GM12878 (cell line): ENCODE results near the gene PALLD. TPM values are rescaled to one million over a fixed set of nuclear protein-coding genes. Genes with fewer than 3 reads are reported as not detected.

Experiments
- ATAC-seq: fragments of 200-7000 bp; cut with Tn5 transposase; 3 replicates; pipeline ENCODE4 v1.9.1; 2020; ENCODE audit warnings: mild to moderate bottlenecking, moderate library complexity
- BruUV-seq: library from RNA; stranded (reverse); fragments of 400-500 nt; replicated peaks from 2 replicates; lab custom pipeline; 2021; lab: Mats Ljungman, UMichigan
- CTCF ChIA-PET: fragments of 300-600 bp; sonication (Branson Sonifier 250); formaldehyde crosslinking; extraction: SDS; loops from one replicate; lab custom pipeline; 2021; ENCODE audit warnings: inconsistent platforms; lab: Yijun Ruan, JAX
- POLR2A ChIA-PET: fragments of 350-600 bp; formaldehyde crosslinking; extraction: SDS; loops from one replicate; lab custom pipeline; 2021; ENCODE audit warnings: inconsistent platforms; lab: Charles Lee
- RAD21 ChIA-PET: fragments of 300-600 bp; sonication (Branson Sonifier 250); formaldehyde crosslinking; loops from one replicate; lab custom pipeline; 2023; ENCODE audit warnings: antibody characterized with exemption; ENCODE audit not compliant: unreplicated experiment; lab: Charles Lee
- SMC1A ChIA-PET: fragments of 300-600 bp; sonication (Branson Sonifier 250); formaldehyde crosslinking; loops from one replicate; lab custom pipeline; 2023; ENCODE audit not compliant: unreplicated experiment, uncharacterized antibody; lab: Charles Lee
- DNase-seq: peaks from one replicate; pipeline ENCODE4 v3.0.0-alpha.2; 2011; ENCODE audit warnings: low read depth, low spot score
- FAIRE-seq: peaks from 3 replicates; lab custom pipeline; 2011; peaks lifted over from hg19 to GRCh38; lab: Jason Lieb, UNC
- H2AFZ ChIP-seq: 2 replicates; pipeline ENCODE4 v1.6.0; 2011; ENCODE audit warnings: low read depth, low read length, control low read depth; ENCODE audit not compliant: control insufficient read depth
- H3K27ac ChIP-seq: 2 replicates; pipeline ENCODE4 v1.5.1; 2011; ENCODE audit warnings: control low read depth; ENCODE audit not compliant: control insufficient read depth, insufficient read depth
- H3K27me3 ChIP-seq, 2 experiments: replicated peaks in 1 of 2; 2 replicates each; pipeline versions ENCODE4 v1.6.0 to v1.6.1; 2011; ENCODE audit warnings: low read length in 1 of 2; ENCODE audit not compliant: control insufficient read depth in 2 of 2, insufficient read depth in 2 of 2
- H3K36me3 ChIP-seq, 2 experiments: 2 replicates each; pipeline ENCODE4 v1.5.1; 2011; ENCODE audit warnings: low read length in 1 of 2; ENCODE audit not compliant: control insufficient read depth in 2 of 2, insufficient read depth in 2 of 2
- H3K4me1 ChIP-seq: 2 replicates; pipeline ENCODE4 v1.6.1; 2011; ENCODE audit warnings: mild to moderate bottlenecking, low read length, moderate library complexity, mixed read lengths; ENCODE audit not compliant: control insufficient read depth, insufficient read depth
- H3K4me2 ChIP-seq: 2 replicates; pipeline ENCODE4 v1.6.0; 2011; ENCODE audit warnings: control low read depth; ENCODE audit not compliant: control insufficient read depth, insufficient read depth
- H3K4me3 ChIP-seq: fragments of 200-600 bp; sonication (generic); 2 replicates; pipeline ENCODE4 v1.5.1; 2016
- H3K79me2 ChIP-seq: 2 replicates; pipeline ENCODE4 v1.6.0; 2011; ENCODE audit warnings: low read length; ENCODE audit not compliant: control insufficient read depth, insufficient read depth
- H3K9ac ChIP-seq: 2 replicates; pipeline ENCODE4 v1.8.0; 2011; ENCODE audit warnings: low read length, control low read depth, mixed read lengths; ENCODE audit not compliant: control insufficient read depth, insufficient read depth
- H3K9me3 ChIP-seq: replicated peaks from 3 replicates; pipeline ENCODE4 v1.5.1; 2011; ENCODE audit warnings: mild to moderate bottlenecking, low read length; ENCODE audit not compliant: control insufficient read depth, insufficient read depth
- H4K20me1 ChIP-seq: 2 replicates; pipeline ENCODE4 v1.6.0; 2011; ENCODE audit not compliant: control insufficient read depth, insufficient read depth
- ATF2 ChIP-seq: IDR thresholded peaks from 2 replicates; pipeline ENCODE4 v1.6.1; 2012; ENCODE audit warnings: low read length, inconsistent platforms
- ATF7 ChIP-seq: fragments of 450-650 bp; IDR thresholded peaks from 2 replicates; pipeline ENCODE4 v1.6.1; 2016; ENCODE audit warnings: low read depth, mild to moderate bottlenecking
- BCL11A ChIP-seq: IDR thresholded peaks from 2 replicates; pipeline ENCODE4 v1.6.1; 2011; ENCODE audit warnings: low read depth, low read length
- CEBPB ChIP-seq, 2 experiments: fragments of 150-350 bp in 1 of 2; IDR thresholded peaks; 2 replicates each; pipeline ENCODE4 v1.6.1; 2012 to 2014; ENCODE audit warnings: low read depth in 2 of 2, low read length in 2 of 2, borderline replicate concordance in 1 of 2, inconsistent platforms in 1 of 2
- FOS ChIP-seq: IDR thresholded peaks from 3 replicates; pipeline ENCODE4 v1.6.1; 2011; ENCODE audit warnings: borderline replicate concordance; ENCODE audit not compliant: insufficient read length; ENCODE audit errors: extremely low read depth
- GATAD2B ChIP-seq: fragments of 450-650 bp; conservative IDR thresholded peaks from 2 replicates; pipeline ENCODE4 v1.6.1; 2017; ENCODE audit warnings: low read depth, mild to moderate bottlenecking, moderate library complexity
- HCFC1 ChIP-seq: fragments of 150-350 bp; IDR thresholded peaks from 2 replicates; pipeline ENCODE4 v1.6.1; 2014; ENCODE audit warnings: low read length
- HDAC6 ChIP-seq: fragments of 200-600 bp; sonication (generic); IDR thresholded peaks from one replicate; pipeline ENCODE4 v1.8.0; 2017; ENCODE audit warnings: antibody characterized with exemption; ENCODE audit not compliant: unreplicated experiment
- IKZF1 ChIP-seq: fragments of 450-650 bp; conservative IDR thresholded peaks from 2 replicates; pipeline ENCODE4 v1.6.1; 2017; ENCODE audit warnings: antibody characterized with exemption, mild to moderate bottlenecking
- IRF4 ChIP-seq: IDR thresholded peaks from 2 replicates; pipeline ENCODE4 v1.6.1; 2011; ENCODE audit warnings: low read depth, low read length
- KAT2A ChIP-seq: conservative IDR thresholded peaks from 2 replicates; pipeline ENCODE4 v1.6.1; 2011; ENCODE audit warnings: low read depth, low read length; ENCODE audit not compliant: control insufficient read depth
- MEF2B ChIP-seq: fragments of 450-650 bp; IDR thresholded peaks from 2 replicates; pipeline ENCODE4 v1.6.1; 2018; ENCODE audit warnings: mild to moderate bottlenecking, moderate library complexity; ENCODE audit not compliant: partially characterized antibody, poor library complexity, severe bottlenecking
- MYC ChIP-seq: IDR thresholded peaks from 2 replicates; pipeline ENCODE4 v1.6.1; 2011; ENCODE audit warnings: mild to moderate bottlenecking, low read length, moderate library complexity, inconsistent platforms; ENCODE audit not compliant: insufficient read depth, insufficient replicate concordance, insufficient read length, severe bottlenecking
- NFYB ChIP-seq: IDR thresholded peaks from 2 replicates; pipeline ENCODE4 v1.6.1; 2011; ENCODE audit warnings: low read depth, mild to moderate bottlenecking, low read length, improper control_type of control experiment, moderate library complexity; ENCODE audit not compliant: insufficient read depth
- SIN3A ChIP-seq: IDR thresholded peaks from 2 replicates; pipeline ENCODE4 v1.6.1; 2012; ENCODE audit warnings: low read depth, low read length, improper control_type of control experiment
- SMAD5 ChIP-seq: IDR thresholded peaks from 2 replicates; pipeline ENCODE4 v1.6.1; 2016; ENCODE audit warnings: antibody characterized with exemption, low read depth
- TAF1 ChIP-seq: IDR thresholded peaks from 2 replicates; pipeline ENCODE4 v1.6.1; 2011; ENCODE audit warnings: mild to moderate bottlenecking, low read depth, low read length, borderline replicate concordance
- WRNIP1 ChIP-seq: IDR thresholded peaks from 2 replicates; pipeline ENCODE4 v1.6.1; 2011; ENCODE audit warnings: low read depth, low read length, improper control_type of control experiment, borderline replicate concordance
- WGBS: methylation state at CpG from one replicate; pipeline ENCODE4 v1.1.6; 2016; ENCODE audit warnings: low lambda C conversion rate; ENCODE audit not compliant: insufficient replicate concordance, insufficient coverage; ENCODE audit errors: missing lambda C conversion rate; 5-methylcytosine and 5-hydroxymethylcytosine counted together
- in situ Hi-C: fragments of 300-500 bp; cut with MboI; formaldehyde crosslinking; loops from 9 replicates; pipeline ENCODE4 v1.14.3; 2018; ENCODE audit warnings: mixed read lengths
- intact Hi-C: fragments of 100-400 bp; cut with micrococcal nuclease; formaldehyde crosslinking; loops from one replicate; pipeline ENCODE4 v1.14.2; 2022; ENCODE audit not compliant: unreplicated experiment
- polyA plus RNA-seq, 11 experiments: library from polyadenylated mRNA; depleted of rRNA in 4 of 11; unstranded in 6 of 11; stranded (reverse) in 5 of 11; fragments of >200 nt; fragmentation: Nextera tagmentation in 4 of 11; fragmentation: Illumina TruSeq in 1 of 11; extraction: Ambion mirVana in 4 of 11; extraction: Trizol in 1 of 11; gene quantifications; 1 replicate in 1 of 11; 2 replicates in 10 of 11; pipeline versions ENCODE4 v1.2.1 to v1.2.3, GENCODE V29; 2011 to 2016; ENCODE audit warnings: inconsistent platforms in 2 of 11, missing spikeins in 2 of 11, low read depth in 1 of 11
- total RNA-seq, 4 experiments: library from RNA; depleted of rRNA in 3 of 4; stranded (reverse); fragments of >200 nt in 3 of 4; fragmentation: Illumina TruSeq in 1 of 4; extraction: Trizol in 1 of 4; gene quantifications; 2 replicates each; pipeline versions ENCODE4 v1.2.1 to v1.2.3, GENCODE V29; 2013 to 2021

Gene PALLD
- total and polyA plus RNA-seq, 10 of the 15 experiments (the other 5 are each of a cell fraction or from before 2014, with no cell fraction given) = 1.0 to 7.7 (median 1.7) TPM

- RAD21 ChIA-PET = no interaction called here
- 47% methylated on average over 3 of the region's 3 CpGs for WGBS
- Histone ChIP-seq H2AFZ (no peak overlapping the region), H3K4me3 (no peak overlapping the region), H3K4me1 (no peaks in the 10 kb centered on the region), H3K79me2 (no peaks in the 10 kb centered on the region), H3K36me3 (no peaks in the 10 kb centered on the region), H3K27me3 (peaks cover 0 to 5% of the 10 kb centered on the region in 2 experiments; a peak in 2 of 4 replicates), H3K9me3 (no peaks in the 10 kb centered on the region), H4K20me1 (no peaks in the 10 kb centered on the region), H3K4me2 (no peak overlapping the region), H3K9ac (no peak overlapping the region), H3K27ac (no peak overlapping the region)
- POLR2A ChIA-PET = no interaction called here
- BruUV-seq = no TSS peak
- TF ChIP-seq IKZF1 = no peak
- TF ChIP-seq BCL11A = no peak
- no peak for TF ChIP-seq ATF7
- TF ChIP-seq WRNIP1 = no peak
- in situ Hi-C loops (no loop called here), intact Hi-C loops (no loop called here)
- DNase-seq = no peak
- SMC1A ChIA-PET = interaction anchor here (1.7 kb wide), 1 partner anchor 9 kb away, joined by 4 read pairs; no protein-coding TSS in a partner anchor
- FAIRE-seq = no peak
- ATAC-seq = no peak
- CTCF ChIA-PET = interaction anchor here (0.5 to 1.2 kb wide), 3 partner anchors 8 to 116 kb away, joined by 3 read pairs; no protein-coding TSS in a partner anchor
These were observed 329.1 kb downstream of the PALLD start for GRCh38 chr4:168825975-168826374.

- H3K9me3 ChIP-seq = no peaks in the 10 kb centered on the region
- H2AFZ ChIP-seq = no peak overlapping the region
- RAD21 ChIA-PET = no interaction called here
- BruUV-seq = no TSS peak
- no peaks in the 10 kb centered on the region for H4K20me1 ChIP-seq
- FAIRE-seq (no peak), ATAC-seq (no peak), DNase-seq (no peak)
- H3K79me2 ChIP-seq = no peaks in the 10 kb centered on the region
- H3K4me2 ChIP-seq = no peak overlapping the region
- in situ Hi-C loops (no loop called here), intact Hi-C loops (no loop called here)
- 56% methylated on average over 3 of the region's 3 CpGs for WGBS
- SMC1A ChIA-PET = interaction anchor here (1.3 to 1.7 kb wide), 2 partner anchors 10 to 12 kb away, joined by 4 read pairs; no protein-coding TSS in a partner anchor
- H3K4me3 ChIP-seq = no peak overlapping the region
- CTCF ChIA-PET = interaction anchor here (0.5 to 1.4 kb wide), 4 partner anchors 9 to 116 kb away, joined by 3 to 6 read pairs (median 3); no protein-coding TSS in a partner anchor
- H3K27me3 ChIP-seq = peaks cover 0 to 7% of the 10 kb centered on the region in 2 experiments; a peak in 2 of 4 replicates
- no peaks in the 10 kb centered on the region for H3K36me3 ChIP-seq
- POLR2A ChIA-PET = interaction anchor here (0.6 kb wide), 1 partner anchor 49 kb away, joined by 3 read pairs; no protein-coding TSS in a partner anchor
- H3K4me1 ChIP-seq = no peaks in the 10 kb centered on the region
- no peak overlapping the region for H3K27ac ChIP-seq
- no peak overlapping the region for H3K9ac ChIP-seq
- TF ChIP-seq IKZF1 (no peak), IRF4 (no peak), KAT2A (no peak), HCFC1 (no peak), BCL11A (no peak), ATF2 (no peak), FOS (no peak), MYC (no peak), SMAD5 (no peak), CEBPB (IDR thresholded peaks at IDR 0.05; ENCODE audit: borderline replicate concordance in 1 of 2, low read depth in 2 of 2, low read length in 2 of 2) (no peak), GATAD2B (no peak), MEF2B (no peak), TAF1 (no peak), NFYB (no peak), HDAC6 (no peak), SIN3A (no peak)
These were observed 329.8 kb downstream of the PALLD start for GRCh38 chr4:168826620-168827019.
